ENCODE data around the gene LRRC37A. TPM values are rescaled to one million over a fixed set of nuclear protein-coding genes. Genes with fewer than 3 reads are reported as not detected.

Gene LRRC37A
- total and polyA plus RNA-seq, 9 of the 15 experiments (the other 6 are each of a cell fraction or from before 2014, with no cell fraction given) = 0.14 to 3.1 (median 1.8) TPM

DNA sequence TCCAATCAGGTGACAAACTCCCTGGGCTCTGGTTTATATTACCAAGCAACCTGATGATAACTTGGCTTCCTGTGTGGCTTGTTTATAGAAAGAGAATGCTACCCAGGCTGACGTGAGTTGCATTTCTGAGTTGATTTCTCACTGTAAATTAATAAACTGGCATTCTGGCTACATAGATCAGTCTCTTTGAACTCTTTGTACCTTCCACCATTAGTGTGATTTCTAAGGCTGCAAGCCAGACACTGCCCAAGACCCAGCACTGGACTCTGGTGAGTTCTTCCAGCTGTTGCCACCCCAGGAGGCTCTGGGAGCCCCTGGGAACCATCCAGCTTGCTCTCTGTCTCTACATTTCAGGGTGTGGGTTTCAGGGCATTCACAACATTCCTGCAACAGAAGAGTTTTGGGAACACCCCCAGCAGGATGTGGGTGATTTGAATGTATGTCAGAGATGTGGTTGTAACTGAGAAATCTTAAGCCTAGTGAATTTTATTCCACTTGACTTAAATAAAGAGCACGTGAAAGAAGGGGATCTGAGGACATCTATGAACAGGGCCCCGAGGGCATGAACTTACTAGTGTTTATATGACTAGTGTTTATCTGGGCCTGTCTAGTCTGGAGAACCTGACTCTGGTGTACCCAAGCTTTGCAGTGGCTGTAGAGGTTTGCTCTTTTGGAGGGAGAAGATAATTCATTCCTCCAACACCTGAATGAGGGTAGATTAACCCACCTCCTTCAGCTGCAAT, 30.3 kb upstream of the LRRC37A start (continued):
- TF ChIP-seq ZBTB17 (CRISPR knock-in tag; IDR thresholded peaks at IDR 0.05) = no peak
- TF ChIP-seq NR1H2 (CRISPR knock-in tag; IDR thresholded peaks at IDR 0.05) = no peak
- TF ChIP-seq ZNF274 (IDR thresholded peaks at IDR 0.05; ENCODE audit: borderline replicate concordance, low read depth, low read length) = no peak
- TF ChIP-seq SLC30A9 (CRISPR knock-in tag; IDR thresholded peaks at IDR 0.05) = no peak
- TF ChIP-seq NBN (IDR thresholded peaks at IDR 0.05; ENCODE audit: low read depth) = no peak
- TF ChIP-seq, protein P1, sequence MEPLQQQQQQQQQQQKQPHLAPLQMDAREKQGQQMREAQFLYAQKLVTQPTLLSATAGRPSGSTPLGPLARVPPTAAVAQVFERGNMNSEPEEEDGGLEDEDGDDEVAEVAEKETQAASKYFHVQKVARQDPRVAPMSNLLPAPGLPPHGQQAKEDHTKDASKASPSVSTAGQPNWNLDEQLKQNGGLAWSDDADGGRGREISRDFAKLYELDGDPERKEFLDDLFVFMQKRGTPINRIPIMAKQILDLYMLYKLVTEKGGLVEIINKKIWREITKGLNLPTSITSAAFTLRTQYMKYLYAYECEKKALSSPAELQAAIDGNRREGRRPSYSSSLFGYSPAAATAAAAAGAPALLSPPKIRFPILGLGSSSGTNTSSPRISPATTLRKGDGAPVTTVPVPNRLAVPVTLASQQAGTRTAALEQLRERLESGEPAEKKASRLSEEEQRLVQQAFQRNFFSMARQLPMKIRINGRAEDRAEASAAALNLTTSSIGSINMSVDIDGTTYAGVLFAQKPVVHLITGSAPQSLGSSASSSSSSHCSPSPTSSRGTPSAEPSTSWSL (CRISPR knock-in tag; IDR thresholded peaks at IDR 0.05; ENCODE audit: borderline replicate concordance) = no peak
- no peak for TF ChIP-seq SRSF9 (IDR thresholded peaks at IDR 0.05; ENCODE audit: borderline replicate concordance, low read depth, low read length)
- TF ChIP-seq NFATC3 (IDR thresholded peaks at IDR 0.05) = no peak
- no peak for TF ChIP-seq ASH1L (IDR thresholded peaks at IDR 0.05; ENCODE audit: borderline replicate concordance, low read depth, partially characterized antibody)
- no peak for TF ChIP-seq HNRNPK (IDR thresholded peaks at IDR 0.05; ENCODE audit: low read depth, low read length, poor library complexity, severe bottlenecking)
- TF ChIP-seq ZNF583 (CRISPR knock-in tag; IDR thresholded peaks at IDR 0.05) = no peak
- no peak for TF ChIP-seq RAD51 (IDR thresholded peaks at IDR 0.05; ENCODE audit: borderline replicate concordance, low read depth)
- TF ChIP-seq CBFA2T3 (IDR thresholded peaks at IDR 0.05) = peak; percentile 52

Measured in K562 (cell line).